Activated naive CD4-positive, alpha-beta T cell treated with anti-CD3 and anti-CD28 coated beads, Interleukin-2, amount 50 U/mL, for 24 hours (primary cell): ENCODE measurements around the gene CTNNBL1.

ENCODE experiments used
- H3K27ac Mint-ChIP-seq: one replicate; pipeline ENCODE4 v1.8.0; 2021; ENCODE audit warnings: mild to moderate bottlenecking, mixed read lengths
- H3K27me3 Mint-ChIP-seq: one replicate; pipeline ENCODE4 v1.8.0; 2021; ENCODE audit warnings: mixed read lengths
- H3K36me3 Mint-ChIP-seq: one replicate; pipeline ENCODE4 v1.8.0; 2021; ENCODE audit warnings: mixed read lengths
- H3K4me1 Mint-ChIP-seq: one replicate; pipeline ENCODE4 v1.8.0; 2021; ENCODE audit warnings: mixed read lengths
- H3K4me3 Mint-ChIP-seq: one replicate; pipeline ENCODE4 v1.8.0; 2021; ENCODE audit warnings: mild to moderate bottlenecking, mixed read lengths
- H3K9me3 Mint-ChIP-seq: one replicate; pipeline ENCODE4 v1.8.0; 2021; ENCODE audit warnings: mixed read lengths

The CTNNBL1 gene

GRCh38 chr20:37871751-37872150, 177.9 kb downstream of the CTNNBL1 start:
- H3K36me3 Mint-ChIP-seq = peaks cover 11% of the 10 kb centered on the region
- no peak overlapping the region for H3K27ac Mint-ChIP-seq
- no peaks in the 10 kb centered on the region for H3K4me1 Mint-ChIP-seq
- H3K4me3 Mint-ChIP-seq = no peak overlapping the region
- no peaks in the 10 kb centered on the region for H3K9me3 Mint-ChIP-seq
- no peaks in the 10 kb centered on the region for H3K27me3 Mint-ChIP-seq

DNA sequence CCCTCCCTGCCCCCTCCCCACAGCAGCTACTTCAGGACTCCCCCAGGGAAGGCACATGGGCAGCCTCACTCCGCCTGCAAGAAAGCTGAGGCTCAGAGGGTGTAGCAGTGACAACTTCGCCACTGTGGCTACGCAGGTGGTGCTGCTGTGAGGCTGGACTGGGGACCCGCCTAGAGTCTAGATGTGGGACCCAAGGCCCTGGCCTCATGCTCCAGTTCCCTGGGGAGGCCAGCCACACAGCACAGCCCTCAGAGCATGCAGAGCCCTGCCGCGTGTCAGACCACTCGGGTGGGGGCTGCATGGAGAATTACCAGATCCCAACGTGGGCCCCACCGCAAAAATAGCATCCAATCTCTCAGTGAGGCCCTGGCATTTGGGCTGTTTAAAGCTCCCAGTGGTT, 178.3 kb downstream of the CTNNBL1 start:
- Mint-ChIP-seq H3K4me1 (no peaks in the 10 kb centered on the region), H3K27me3 (no peaks in the 10 kb centered on the region)

DNA sequence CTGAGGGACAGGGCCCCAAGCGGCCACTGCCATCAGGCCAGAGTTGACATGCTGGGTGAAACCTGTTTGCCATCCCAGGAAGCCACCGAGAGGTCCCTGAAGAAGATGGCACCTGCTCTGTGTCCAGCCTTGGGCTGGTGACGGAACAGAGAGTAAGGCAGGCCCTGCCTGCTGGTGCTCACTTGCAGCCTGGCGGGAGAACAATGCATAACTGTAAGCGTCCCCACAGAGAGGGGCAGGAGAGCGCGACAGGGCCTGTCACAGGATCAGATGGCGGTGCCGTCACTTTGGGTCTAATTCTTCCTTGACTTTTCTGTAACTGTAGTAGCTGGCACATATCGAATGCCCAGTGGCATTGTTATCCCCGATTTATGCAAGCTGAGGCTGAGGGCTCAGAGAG, 180.1 kb downstream of the CTNNBL1 start:
- H3K36me3 Mint-ChIP-seq = peaks cover 11% of the 10 kb centered on the region
- H3K4me1 Mint-ChIP-seq = no peaks in the 10 kb centered on the region
- H3K27ac Mint-ChIP-seq = no peak overlapping the region
- H3K27me3 Mint-ChIP-seq = no peaks in the 10 kb centered on the region
- no peaks in the 10 kb centered on the region for H3K9me3 Mint-ChIP-seq
- H3K4me3 Mint-ChIP-seq = no peak overlapping the region

More for the DNA sequence above, 178.3 kb downstream of the CTNNBL1 start:
- Mint-ChIP-seq H3K27ac (no peak overlapping the region), H3K36me3 (peaks cover 11% of the 10 kb centered on the region), H3K4me3 (no peak overlapping the region), H3K9me3 (no peaks in the 10 kb centered on the region)

DNA sequence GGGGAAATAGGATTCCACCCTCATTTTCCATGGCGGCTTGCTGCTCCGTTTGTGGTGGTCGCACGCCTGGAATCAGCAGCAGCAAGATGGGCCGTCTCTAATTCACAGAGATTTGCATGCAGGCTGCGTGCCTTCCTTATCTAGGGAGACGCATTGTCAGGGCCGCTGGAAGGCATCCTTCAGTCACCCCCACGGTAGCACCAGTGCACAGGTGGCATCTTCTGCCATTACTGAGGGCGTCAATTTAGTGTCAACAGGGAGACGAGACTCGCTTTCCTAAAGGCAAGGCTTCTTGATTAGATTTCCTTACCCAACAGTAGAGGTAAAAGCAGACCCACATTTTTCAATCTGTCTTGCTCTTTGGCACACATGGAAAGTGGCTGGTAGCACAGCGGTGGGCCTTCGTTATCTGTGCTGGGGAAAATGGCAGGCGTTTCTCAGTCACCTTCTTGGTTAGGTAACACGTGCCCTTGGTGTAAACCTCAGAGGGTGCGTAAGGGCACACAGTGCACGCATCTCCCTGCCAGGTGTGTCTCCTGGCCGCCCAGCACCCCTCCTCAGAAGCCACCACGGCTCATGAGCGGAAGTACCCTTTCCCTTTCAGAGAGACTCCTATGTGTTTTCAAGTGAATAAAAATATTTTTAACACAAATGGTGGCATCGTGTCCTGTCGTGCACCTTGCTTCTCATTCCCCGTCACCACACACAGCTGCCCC, 181.8 kb downstream of the CTNNBL1 start:
- no peaks in the 10 kb centered on the region for H3K9me3 Mint-ChIP-seq

GRCh38 chr20:37876863-37877262, 183.0 kb downstream of the CTNNBL1 start:
- peaks cover 6% of the 10 kb centered on the region for H3K36me3 Mint-ChIP-seq
- no peaks in the 10 kb centered on the region for H3K27me3 Mint-ChIP-seq
- no peak overlapping the region for H3K27ac Mint-ChIP-seq
- H3K4me1 Mint-ChIP-seq = no peaks in the 10 kb centered on the region
- H3K4me3 Mint-ChIP-seq = no peak overlapping the region
- no peaks in the 10 kb centered on the region for H3K9me3 Mint-ChIP-seq

More for the DNA sequence above, 181.8 kb downstream of the CTNNBL1 start:
- Mint-ChIP-seq H3K4me1 (no peaks in the 10 kb centered on the region), H3K27me3 (no peaks in the 10 kb centered on the region), H3K36me3 (peaks cover 11% of the 10 kb centered on the region), H3K4me3 (no peak overlapping the region), H3K27ac (no peak overlapping the region)

DNA sequence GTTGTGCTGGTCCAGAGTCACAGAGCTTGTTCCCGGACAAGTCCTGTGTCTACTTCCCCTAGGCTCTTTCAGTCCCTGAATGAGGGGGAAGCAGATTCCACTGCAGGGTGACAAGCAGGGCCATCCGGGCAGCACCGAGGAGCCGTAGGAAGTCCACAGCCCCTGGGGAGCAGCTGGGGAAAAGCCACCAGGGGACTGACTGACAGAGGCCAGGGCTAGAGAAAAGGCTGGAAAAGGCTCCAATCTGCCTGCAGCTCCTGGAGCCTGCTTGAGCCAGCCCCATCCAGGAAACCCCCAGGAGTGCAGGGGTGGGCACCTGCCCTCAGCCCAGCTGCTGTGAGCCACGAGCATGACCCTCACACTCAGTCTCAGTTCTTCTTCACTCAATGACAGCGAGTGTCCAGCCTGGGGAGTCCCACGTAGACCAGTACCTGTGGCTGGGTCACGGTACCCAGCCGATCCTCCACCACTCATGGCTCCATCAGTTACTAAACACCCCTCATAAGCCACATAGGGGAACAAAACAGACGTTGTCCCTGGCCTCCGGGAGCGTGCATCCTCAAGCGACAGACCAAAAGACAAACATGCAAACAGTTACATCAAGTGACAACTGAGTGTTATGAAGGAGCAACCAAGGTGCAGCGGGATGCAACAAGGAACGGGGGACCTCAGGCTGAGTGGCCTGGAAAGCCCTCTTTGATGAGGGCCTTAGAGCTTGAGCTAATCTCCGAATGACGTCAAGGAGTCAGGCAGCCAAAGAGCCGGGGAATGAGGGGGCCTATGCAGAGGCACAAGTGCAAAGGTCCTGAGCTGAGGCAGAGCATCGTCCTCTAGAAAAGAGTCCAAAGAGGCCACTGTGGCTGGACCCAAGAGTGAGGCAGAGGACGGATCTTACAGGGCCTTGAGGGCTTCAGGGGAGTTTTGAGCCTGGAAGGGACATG, 184.3 kb downstream of the CTNNBL1 start:
- no peak overlapping the region for H3K4me3 Mint-ChIP-seq
- H3K27me3 Mint-ChIP-seq = no peaks in the 10 kb centered on the region
- H3K4me1 Mint-ChIP-seq = no peaks in the 10 kb centered on the region
- H3K27ac Mint-ChIP-seq = no peak overlapping the region
- H3K9me3 Mint-ChIP-seq = no peaks in the 10 kb centered on the region
- peaks cover 4% of the 10 kb centered on the region for H3K36me3 Mint-ChIP-seq

DNA sequence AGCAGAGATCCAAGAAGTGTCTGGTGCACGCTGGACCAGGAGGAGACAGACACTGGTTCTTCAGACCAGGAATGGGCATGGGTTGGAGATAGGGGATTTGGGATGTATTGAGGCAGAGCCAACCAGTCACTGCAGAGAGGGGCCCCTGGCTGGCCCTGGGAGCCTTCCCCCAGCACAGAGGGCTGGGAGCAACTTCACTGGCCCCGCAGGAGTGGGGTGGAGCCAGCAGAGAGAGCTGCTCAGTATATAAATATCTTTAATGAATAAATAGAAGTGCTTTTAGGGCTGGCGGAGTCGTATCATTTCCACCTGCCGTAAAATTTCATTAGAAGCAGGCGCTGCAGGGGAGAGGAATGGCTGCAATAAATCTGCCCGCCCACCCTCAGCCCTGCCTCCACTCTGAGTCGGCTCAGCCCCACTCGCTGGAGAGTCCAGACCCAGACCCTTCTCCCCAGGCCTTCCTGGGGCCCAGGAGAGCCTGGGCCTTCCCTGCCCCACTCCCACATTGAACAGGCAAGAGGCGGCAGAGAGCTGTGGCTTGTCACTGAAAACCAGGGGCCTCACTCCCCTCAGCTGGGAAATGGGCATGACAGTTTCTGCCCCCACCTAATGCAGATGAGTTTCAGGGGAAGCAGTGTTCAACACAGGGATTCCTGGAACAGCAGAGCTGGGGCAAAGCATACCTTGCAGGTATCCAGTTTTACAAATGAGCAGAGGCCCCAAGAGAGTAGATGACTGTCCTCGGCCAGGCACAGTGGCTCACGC, 185.2 kb downstream of the CTNNBL1 start:
- H3K9me3 Mint-ChIP-seq = no peaks in the 10 kb centered on the region
- H3K36me3 Mint-ChIP-seq = peaks cover 4% of the 10 kb centered on the region
- H3K4me1 Mint-ChIP-seq = no peaks in the 10 kb centered on the region
- H3K4me3 Mint-ChIP-seq = no peak overlapping the region
- H3K27ac Mint-ChIP-seq = no peak overlapping the region
- no peaks in the 10 kb centered on the region for H3K27me3 Mint-ChIP-seq

DNA sequence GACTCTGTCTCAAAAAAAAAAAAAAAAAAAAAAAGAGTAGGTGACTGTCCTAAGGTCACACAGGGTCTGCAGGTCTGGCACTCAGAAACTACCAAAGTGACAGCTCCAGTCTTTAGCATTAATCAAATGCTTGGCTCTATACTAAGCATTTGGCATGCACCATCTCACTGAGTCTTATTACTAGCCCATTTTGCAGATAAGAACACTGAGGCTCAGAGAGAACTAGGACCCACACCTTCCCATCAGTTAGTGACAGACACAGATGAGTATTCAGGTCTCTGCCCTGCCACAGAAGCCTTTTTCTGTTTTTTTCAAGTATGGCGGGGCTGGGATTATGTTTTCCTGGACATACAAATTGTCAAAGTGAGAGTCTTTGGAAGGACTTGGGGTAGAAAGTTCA, 186.0 kb downstream of the CTNNBL1 start:
- H3K36me3 Mint-ChIP-seq = no peaks in the 10 kb centered on the region
- no peak overlapping the region for H3K27ac Mint-ChIP-seq
- no peak overlapping the region for H3K4me3 Mint-ChIP-seq
- H3K4me1 Mint-ChIP-seq = no peaks in the 10 kb centered on the region
- no peaks in the 10 kb centered on the region for H3K9me3 Mint-ChIP-seq
- H3K27me3 Mint-ChIP-seq = no peaks in the 10 kb centered on the region

DNA sequence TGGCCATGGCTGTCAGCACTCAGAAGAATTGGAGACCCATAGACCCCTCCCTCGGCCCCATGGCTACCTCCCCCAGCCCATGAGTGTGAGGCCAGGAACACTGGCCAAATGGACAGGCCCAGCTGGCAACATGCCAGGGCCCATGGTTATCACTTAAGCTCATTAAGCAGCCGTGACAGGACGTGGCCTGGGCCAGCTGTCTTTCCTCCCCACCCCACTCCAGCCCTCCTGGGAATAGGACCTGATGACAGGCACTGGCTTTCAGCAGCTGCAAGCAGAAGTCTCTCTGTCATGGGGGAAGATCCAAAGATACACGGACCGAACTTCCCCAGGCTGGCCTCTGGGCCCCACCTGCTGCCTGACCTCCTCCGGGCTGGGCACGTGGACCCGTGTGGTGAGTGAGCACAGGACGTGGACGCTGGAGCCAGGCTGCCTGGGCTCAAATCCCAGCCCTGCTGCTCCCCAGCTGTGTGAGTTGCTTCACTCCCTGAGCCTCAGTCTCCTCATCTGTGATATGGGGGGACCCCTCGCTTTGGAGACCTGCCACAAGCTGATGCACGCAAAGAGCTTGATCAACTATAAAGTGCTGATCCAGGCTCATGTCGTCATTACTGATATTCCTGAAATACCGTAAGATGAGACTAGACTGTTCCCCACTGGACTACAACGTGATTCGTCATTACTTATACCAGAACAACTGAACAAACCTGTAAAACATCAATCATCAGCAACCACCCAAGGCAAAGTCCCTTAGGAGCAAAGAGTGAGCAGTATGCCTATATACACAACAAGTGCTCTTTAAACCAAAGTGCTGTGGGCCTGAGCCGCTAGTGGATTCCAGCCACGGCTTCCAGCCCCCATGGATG, 187.1 kb downstream of the CTNNBL1 start:
- Mint-ChIP-seq H3K27ac (no peak overlapping the region), H3K9me3 (no peaks in the 10 kb centered on the region), H3K36me3 (no peaks in the 10 kb centered on the region), H3K4me1 (no peaks in the 10 kb centered on the region), H3K4me3 (no peak overlapping the region), H3K27me3 (no peaks in the 10 kb centered on the region)

DNA sequence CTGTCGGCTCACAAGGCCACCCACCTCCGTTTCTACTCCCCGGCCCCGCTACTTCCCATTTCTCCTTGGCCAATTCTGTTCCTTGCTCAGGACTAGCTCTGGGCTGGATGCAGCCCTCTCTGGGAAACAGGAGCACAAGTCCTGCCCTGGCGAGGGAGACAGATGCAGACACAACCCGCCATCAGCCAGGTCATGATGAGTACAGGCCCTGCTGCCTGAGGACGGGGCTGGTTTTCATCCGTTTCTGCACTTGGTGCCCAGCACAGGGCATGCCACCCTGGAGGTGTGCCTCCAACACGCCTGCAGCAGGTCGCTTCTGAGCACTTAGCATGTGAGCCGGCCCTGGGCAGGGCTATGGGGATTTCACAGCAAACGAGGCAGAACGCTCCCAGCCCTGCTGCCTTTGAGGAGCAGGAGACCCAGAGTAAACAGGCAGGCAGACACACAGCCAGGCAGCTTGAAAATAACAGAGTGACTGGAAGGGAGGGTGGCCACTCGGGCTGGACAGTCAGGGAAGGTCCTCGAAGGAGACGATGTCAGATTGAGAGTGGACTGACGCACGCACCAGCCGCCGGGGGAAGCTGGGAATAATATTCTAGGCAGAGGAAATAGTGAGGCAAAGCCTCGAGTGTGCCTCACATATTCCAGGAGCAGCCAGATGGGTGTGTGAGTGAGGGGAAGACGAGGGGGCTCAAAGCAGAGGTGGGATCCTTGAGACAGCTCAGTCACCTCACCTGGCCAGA, 187.9 kb downstream of the CTNNBL1 start:
- no peak overlapping the region for H3K4me3 Mint-ChIP-seq
- no peaks in the 10 kb centered on the region for H3K36me3 Mint-ChIP-seq
- no peak overlapping the region for H3K27ac Mint-ChIP-seq
- H3K27me3 Mint-ChIP-seq = no peaks in the 10 kb centered on the region
- no peaks in the 10 kb centered on the region for H3K9me3 Mint-ChIP-seq
- H3K4me1 Mint-ChIP-seq = no peaks in the 10 kb centered on the region

GRCh38 chr20:37882961-37883712, 189.3 kb downstream of the CTNNBL1 start:
- Mint-ChIP-seq H3K4me3 (no peak overlapping the region), H3K9me3 (no peaks in the 10 kb centered on the region), H3K27me3 (no peaks in the 10 kb centered on the region), H3K4me1 (no peaks in the 10 kb centered on the region), H3K36me3 (no peaks in the 10 kb centered on the region), H3K27ac (no peak overlapping the region)

- no peak overlapping the region for H3K4me3 Mint-ChIP-seq
- H3K9me3 Mint-ChIP-seq = no peaks in the 10 kb centered on the region
- no peaks in the 10 kb centered on the region for H3K4me1 Mint-ChIP-seq
- no peak overlapping the region for H3K27ac Mint-ChIP-seq
- H3K27me3 Mint-ChIP-seq = no peaks in the 10 kb centered on the region
- no peaks in the 10 kb centered on the region for H3K36me3 Mint-ChIP-seq
Observed at GRCh38 chr20:37885042-37885441, 191.2 kb downstream of the CTNNBL1 start.

- Mint-ChIP-seq H3K27ac (no peak overlapping the region), H3K36me3 (no peaks in the 10 kb centered on the region), H3K4me1 (no peaks in the 10 kb centered on the region), H3K27me3 (no peaks in the 10 kb centered on the region), H3K4me3 (no peak overlapping the region), H3K9me3 (no peaks in the 10 kb centered on the region)
Observed at GRCh38 chr20:37885593-37886503, 192.0 kb downstream of the CTNNBL1 start.
